HG03520 (cell line): ENCODE data around the gene EID2.

Experiments used
- ATAC-seq: cut with Tn5 transposase; IDR thresholded peaks from one replicate; pipeline ENCODE4 v1.9.1; 2021; ENCODE audit warnings: mild to moderate bottlenecking, moderate library complexity; ENCODE audit not compliant: unreplicated experiment

The EID2 gene

DNA sequence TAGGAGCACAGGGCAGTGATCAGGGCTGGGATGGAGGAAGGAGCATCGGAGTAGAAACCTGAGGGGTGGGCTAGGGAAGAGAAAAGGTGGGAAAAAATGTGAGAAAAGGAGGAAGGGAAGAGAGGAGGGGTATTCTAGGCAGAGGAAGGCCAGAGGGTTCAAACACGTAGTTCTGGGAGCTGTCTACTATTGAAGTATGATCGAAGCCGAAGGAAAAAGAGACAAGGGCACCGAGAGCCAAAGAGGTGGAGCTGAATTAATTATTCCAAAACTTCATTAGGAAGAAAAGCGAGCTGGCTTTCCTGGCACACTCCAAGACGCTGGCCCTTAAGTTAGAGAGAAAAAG is 33.4 kb downstream of the EID2 start:
- ATAC-seq, result no peak

DNA sequence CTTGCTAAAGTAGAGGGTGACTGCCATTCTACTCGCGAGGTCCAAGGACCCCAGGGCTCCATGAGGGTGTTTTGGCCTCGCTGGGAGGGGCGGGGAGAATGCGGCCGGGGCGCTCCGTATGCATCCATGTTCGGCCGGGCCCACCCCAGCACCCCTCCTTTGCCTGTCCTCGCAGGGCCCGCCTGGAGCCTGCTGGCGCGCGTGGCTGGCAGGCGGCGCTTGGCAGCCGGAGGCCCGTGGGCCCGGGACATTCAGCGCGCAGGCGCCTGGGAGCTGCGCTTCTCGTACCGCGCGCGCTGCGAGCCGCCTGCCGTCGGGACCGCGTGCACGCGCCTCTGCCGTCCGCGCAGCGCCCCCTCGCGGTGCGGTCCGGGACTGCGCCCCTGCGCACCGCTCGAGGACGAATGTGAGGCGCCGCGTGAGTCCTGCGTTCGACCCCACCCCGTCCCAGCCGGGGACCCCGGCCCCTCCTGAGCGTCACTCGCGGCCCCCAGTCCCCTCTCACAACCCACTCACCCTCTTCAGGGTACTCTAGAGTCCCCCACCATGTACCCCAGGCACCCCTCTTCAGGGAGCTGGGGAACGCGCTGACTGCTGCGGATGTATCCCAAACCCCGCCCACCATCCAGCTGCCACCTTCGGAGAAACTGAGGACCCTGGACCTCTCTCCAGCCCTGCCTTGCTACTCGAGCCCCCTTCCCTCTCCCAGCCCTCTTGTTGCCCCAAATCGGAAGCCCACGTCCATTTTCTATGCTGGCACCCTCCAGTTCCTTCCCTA is 37.1 kb downstream of the EID2 start:
- ATAC-seq, result no peak

- ATAC-seq, result no peak
Measured at GRCh38 chr19:39501340-39501739, 38.6 kb downstream of the EID2 start.

- no peak for ATAC-seq
Measured at GRCh38 chr19:39500543-39500942, 39.4 kb downstream of the EID2 start.

DNA sequence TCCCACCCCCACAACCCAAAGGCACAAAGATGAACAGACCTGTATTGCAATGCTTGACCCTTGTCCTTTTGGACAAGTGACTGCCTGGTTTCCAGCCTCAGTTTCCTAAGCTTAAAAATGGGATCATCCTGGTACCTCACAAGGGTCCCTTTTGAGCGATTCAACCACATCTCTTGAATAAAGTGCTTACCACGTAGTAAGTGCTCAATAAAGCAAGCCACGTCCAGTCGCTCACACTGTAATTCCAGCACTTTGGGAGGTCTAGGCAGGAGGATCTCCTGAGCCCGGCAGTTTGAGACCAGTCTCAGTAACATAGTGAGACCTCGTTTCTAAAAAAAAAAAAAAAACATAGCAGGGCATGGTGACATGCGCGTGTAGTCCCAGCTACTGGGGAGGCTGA is 40.0 kb downstream of the EID2 start:
- ATAC-seq, result no peak

DNA sequence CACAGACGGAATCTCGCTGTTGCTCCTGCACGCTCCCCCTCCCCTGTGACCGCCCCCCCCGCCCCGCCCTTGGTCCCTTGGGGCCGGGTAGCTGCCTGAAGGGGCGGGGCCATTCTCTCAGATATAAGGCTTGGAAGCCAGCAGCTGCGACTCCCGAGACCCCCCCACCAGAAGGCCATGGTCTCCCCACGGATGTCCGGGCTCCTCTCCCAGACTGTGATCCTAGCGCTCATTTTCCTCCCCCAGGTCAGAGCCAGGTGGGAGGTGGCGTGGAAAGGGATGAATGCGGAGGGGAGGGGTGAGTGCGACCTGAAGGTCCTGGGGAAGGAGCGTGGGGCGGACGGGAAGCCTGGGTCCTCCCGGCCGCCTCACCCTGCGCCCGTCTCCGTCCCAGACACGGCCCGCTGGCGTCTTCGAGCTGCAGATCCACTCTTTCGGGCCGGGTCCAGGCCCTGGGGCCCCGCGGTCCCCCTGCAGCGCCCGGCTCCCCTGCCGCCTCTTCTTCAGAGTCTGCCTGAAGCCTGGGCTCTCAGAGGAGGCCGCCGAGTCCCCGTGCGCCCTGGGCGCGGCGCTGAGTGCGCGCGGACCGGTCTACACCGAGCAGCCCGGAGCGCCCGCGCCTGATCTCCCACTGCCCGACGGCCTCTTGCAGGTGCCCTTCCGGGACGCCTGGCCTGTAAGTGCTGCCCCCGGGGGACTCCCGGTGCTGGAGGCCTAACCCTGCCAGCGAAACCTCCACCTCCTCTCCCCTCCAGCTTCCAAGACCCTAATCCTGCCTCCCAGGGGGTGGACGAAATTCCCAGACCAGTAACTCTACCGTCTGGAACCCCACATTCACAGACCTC is 40.9 kb downstream of the EID2 start, which contains the start of gene DLL3:
DLL3 (plus strand) TSS at position 150 of the 845 bp plus-strand sequence; CDS start at position 178, 28 bp downstream.
- ATAC-seq, result no peak

DNA sequence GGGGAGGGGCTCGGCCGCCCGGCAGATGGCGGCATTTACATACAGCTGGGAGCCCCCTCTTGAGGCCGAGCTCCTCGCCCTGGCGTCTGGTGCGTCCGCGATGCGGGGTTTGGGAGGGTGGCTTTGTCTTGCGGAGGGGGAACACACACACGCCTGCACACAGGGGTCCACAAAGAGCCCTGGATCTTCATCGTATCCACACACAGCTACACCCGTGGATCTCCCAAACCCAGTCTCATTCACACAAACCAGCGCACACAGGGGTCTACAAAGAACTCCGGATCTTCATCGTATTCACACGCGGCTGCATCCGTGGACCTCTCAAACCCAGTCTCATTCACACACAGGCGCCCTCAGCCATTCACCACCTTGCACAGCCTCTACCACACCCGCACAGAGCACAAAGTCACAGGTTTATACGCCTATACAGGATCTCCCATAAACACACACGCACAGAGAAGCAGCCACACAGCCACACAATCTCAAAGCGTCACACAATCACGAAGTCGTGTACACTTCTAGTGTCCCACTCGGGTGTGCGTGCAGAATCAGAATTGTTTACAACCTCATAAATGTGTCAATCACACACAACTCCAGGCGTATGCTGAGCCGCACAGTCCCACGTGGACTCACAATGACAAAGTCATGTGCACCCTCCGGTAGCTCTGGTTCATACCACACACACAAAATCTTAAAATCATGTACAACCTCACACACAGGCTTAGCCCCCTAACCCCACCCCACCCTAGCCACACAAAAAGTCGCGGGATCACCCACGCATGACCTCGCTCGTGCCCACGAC is 41.8 kb downstream of the EID2 start:
- ATAC-seq, result no peak

DNA sequence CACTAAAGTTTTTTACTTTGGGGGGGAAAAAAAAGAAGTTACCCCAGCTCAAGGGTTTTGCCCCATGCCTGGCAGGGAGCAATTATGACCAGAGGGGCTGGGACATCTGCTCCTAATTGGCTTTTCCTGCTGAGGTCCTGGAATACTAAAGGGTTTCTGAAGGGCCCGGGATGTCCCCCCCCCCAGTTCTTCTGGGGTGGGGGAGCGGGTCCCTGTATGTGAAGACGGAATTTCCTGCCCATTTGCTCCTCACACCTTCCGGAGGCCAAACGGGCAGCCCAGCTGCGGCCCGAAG is 42.3 kb downstream of the EID2 start:
- ATAC-seq, result no peak

- no peak for ATAC-seq
Measured at GRCh38 chr19:39496063-39496462, 43.9 kb downstream of the EID2 start.

DNA sequence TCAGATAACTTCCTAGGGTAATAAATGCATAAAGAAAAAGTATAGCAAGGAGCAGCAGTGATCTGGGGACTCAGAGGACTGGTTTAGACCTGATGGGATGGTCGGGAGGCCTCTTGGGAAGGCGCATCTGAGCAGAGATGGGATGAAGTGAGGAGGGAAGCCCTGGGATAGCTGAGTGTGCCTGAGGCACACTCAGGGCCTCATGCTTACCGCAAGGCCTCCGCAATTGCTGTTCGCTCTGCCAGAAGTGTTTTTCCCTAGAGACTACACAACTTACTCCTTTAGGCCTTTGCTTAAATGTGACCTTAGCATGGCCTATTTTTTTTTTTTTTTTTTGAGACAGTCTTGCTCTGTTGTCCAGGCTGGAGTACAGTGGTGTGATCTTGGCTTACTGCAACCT is 45.3 kb downstream of the EID2 start:
- ATAC-seq, result no peak

DNA sequence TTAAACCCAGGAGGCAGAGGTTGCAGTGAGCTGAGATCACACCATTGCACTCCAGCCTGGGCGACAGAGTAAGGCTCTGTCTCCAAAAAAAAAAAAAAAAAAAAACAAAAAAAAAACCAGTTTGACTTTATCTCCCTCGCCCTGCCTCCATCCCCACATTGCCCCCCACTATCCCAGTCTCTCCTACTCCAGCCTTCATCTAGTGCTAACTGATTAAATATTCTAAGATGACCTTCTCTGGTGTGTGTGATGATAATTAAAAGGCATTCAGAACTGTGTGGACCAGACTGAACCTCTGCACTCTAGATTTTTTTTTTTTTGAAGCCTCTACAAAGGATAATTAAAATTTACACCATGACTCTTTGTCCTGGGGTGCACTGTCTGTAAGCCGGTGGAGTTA is 47.2 kb downstream of the EID2 start:
- ATAC-seq, result no peak

- ATAC-seq, result no peak
Measured at GRCh38 chr19:39492225-39492624, 47.7 kb downstream of the EID2 start.

DNA sequence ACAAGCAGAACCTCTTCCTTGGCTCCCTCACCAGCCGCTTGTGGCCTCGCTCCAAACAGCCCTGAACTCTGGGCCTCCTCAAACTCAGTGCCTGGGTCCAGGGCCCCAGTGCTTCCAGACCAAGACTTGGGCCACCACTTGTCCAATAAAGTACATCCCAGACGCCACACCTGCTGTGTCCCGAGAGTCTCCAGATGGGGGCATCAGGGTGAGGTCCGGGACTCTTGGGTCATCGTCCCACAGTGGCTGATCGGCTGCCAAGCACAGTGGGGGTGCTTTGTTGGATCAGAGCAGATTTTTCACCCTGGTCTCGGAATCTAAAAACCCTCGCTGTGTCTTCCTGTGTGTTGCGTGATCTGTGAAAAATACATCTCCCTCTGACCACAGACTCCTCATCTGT is 50.2 kb downstream of the EID2 start:
- ATAC-seq, result no peak
